Activated CD8-positive, alpha-beta memory T cell treated with anti-CD3 and anti-CD28 coated beads, Interleukin-2, amount 10 ng/mL, durations not matched to agents 7 days and 5 days (primary cell): ENCODE data around the gene DCTN3. TPM values are rescaled to one million over a fixed set of nuclear protein-coding genes. Genes with fewer than 3 reads are reported as not detected.

Source experiments
- ATAC-seq: fragments of 150-1000 bp; cut with Tn5 transposase; one replicate; pipeline ENCODE4 v1.10.0; 2021; ENCODE audit warnings: moderate library complexity
- CTCF ChIA-PET: fragments of 350-600 bp; sonication (Branson Sonifier 250); formaldehyde crosslinking; loops from one replicate; lab custom pipeline; 2021; ENCODE audit warnings: antibody characterized with exemption; lab: Charles Lee
- DNase-seq: peaks from one replicate; pipeline ENCODE4 v3.0.0-alpha.2; 2020
- H3K27ac Mint-ChIP-seq: one replicate; pipeline ENCODE4 v1.8.0; 2021; ENCODE audit warnings: mild to moderate bottlenecking, mixed read lengths
- H3K27me3 Mint-ChIP-seq: one replicate; pipeline ENCODE4 v1.8.0; 2021; ENCODE audit warnings: mixed read lengths
- H3K36me3 Mint-ChIP-seq: one replicate; pipeline ENCODE4 v1.8.0; 2021; ENCODE audit warnings: mild to moderate bottlenecking, mixed read lengths
- H3K4me1 Mint-ChIP-seq: one replicate; pipeline ENCODE4 v1.8.0; 2021; ENCODE audit warnings: mixed read lengths
- H3K4me3 Mint-ChIP-seq: one replicate; pipeline ENCODE4 v1.8.0; 2021; ENCODE audit warnings: mild to moderate bottlenecking, moderate library complexity, mixed read lengths
- H3K9me3 Mint-ChIP-seq: one replicate; pipeline ENCODE4 v1.8.0; 2022; ENCODE audit warnings: low read depth, mixed read lengths
- total RNA-seq, 2 experiments: library from RNA; stranded (reverse); gene quantifications; one replicate each; pipeline ENCODE4 v1.2.3, GENCODE V29; 2021

The DCTN3 gene
- total RNA-seq, 2 experiments from 2014 or later, result 106 to 120 TPM

DNA sequence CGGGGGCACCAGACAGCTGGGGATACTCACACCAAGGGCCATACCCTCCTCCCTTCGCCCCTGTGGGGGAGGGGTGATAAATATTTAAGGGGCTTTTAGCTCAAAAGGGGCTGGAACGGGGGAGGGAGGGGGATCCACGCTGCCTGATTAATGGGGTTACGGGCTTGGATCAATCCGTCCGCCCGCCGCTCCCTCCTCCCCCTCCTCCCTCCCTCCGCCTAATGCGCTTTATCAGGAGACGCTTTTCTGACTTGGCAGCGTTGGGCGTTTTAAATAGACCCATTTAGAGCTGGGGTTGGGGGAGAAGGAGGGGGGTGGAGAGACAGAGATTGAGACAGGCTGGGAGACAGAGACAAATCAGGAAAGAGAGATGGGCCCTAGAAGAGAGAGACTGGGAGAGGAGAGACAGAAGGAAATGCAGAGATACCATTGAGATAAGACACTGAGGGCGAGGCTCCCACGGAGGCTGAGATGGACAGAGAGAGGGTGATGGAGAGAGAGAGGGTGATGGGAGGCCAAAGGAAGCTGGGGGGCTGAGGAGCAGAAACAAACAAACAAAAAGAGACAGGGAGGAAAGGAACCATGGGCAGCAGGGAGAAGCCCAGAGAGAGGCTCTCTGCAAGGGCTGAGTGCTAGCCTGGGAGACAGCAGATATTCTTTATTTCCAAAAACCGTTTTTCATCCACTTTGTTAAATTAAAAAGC is 41.0 kb downstream of the DCTN3 start:
- CTCF ChIA-PET, result interaction anchor here (0.6 to 1.4 kb wide), 3 partner anchors 12 to 176 kb away, joined by 3 read pairs; no protein-coding TSS in a partner anchor
- no peak overlapping the region for H3K4me3 Mint-ChIP-seq
- DNase-seq, result no peak
- H3K27ac Mint-ChIP-seq, result no peak overlapping the region
- no peak for ATAC-seq
- no peaks in the 10 kb centered on the region for H3K4me1 Mint-ChIP-seq
- no peaks in the 10 kb centered on the region for H3K36me3 Mint-ChIP-seq
- H3K9me3 Mint-ChIP-seq, result no peaks in the 10 kb centered on the region
- peaks cover 71% of the 10 kb centered on the region for H3K27me3 Mint-ChIP-seq

DNA sequence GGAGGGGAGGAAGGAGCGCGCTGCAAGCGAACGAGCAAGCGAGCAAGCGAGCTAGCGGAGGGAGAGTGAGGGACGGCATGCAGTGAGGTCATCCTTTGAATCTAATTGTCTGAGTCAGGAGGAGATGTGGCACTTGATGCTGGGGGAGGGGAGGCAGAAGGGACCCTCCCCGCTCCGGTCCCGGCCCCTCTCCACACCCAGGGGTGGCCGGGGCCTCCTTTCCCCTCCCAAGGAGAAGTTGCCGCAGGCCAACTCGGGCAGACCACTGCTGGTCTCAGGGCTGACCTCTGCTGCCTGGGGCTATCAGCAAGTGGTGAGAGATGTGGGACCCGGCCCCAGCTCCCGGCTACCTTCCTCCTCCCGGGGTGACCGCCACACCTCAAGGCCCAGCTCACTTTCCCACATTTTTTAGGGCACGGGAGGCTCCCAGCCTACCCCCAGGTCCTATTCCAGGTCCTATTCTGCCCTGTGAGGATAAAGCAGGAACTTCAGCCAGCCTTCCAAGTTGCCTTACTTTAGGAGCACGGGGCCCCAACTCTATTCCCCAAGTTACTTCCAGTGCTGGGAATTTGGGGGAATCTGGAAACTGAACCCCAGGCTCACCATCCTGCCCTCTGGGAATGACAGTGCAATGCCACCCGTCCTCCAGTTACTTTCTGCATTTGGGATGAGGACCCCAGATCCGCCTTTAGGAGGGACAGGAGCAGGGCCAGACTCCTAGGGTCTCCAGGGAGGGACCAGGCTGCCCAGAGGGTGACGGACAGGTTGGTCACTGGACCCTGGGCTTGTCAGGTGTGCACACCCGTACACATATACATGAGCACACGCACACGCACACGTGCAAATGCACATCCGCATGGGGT is 41.8 kb downstream of the DCTN3 start:
- no peak overlapping the region for H3K4me3 Mint-ChIP-seq
- H3K4me1 Mint-ChIP-seq, result no peaks in the 10 kb centered on the region
- DNase-seq, result no peak
- H3K9me3 Mint-ChIP-seq, result no peaks in the 10 kb centered on the region
- ATAC-seq, result no peak
- no peaks in the 10 kb centered on the region for H3K36me3 Mint-ChIP-seq
- H3K27me3 Mint-ChIP-seq, result peaks cover 65% of the 10 kb centered on the region
- CTCF ChIA-PET, result interaction anchor here (0.6 to 1.4 kb wide), 3 partner anchors 13 to 175 kb away, joined by 3 to 4 read pairs (median 3); no protein-coding TSS in a partner anchor
- no peak overlapping the region for H3K27ac Mint-ChIP-seq

DNA sequence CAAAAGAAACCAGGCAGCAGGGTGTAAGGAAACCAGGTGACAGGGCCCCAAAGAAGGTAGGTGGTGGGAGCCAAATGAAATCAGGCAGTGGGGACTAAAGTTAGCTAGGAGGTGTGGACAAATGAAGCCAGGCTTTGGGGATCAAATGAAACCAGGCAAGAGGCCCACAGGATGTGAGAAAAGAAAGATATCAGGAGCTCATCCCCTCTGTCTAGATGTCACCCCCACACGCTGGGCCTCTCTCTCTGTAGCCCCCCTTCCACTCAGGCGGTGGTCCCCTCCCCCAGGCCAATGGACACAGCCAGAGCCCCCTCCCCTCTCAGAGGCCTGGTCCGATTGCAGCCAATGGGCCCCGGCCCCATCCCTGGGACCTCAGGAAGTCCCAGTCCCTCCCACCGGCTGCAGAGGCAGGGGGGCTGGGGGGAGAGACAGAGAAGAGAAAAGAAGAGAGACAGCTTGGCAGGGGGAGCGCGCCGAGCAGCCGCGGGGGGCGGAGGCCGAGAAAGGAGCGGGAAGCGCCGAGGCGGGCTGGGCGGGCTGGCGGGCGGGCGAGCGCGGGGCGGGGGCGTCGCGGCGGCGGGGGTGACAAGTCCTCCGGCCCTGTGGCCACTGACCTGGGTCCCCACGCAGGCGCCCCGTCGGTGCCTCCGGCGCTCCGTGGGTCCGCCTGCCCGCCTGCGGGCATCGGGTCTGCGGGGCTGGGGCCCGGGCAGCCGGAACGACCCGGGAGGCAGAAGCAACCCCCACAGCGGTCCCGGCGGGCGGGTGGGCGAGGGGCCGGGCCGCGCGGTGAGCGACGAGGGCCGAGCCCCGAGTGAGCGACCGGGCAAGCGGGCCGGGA is 42.7 kb downstream of the DCTN3 start:
- peaks cover 57% of the 10 kb centered on the region for H3K27me3 Mint-ChIP-seq
- no peak overlapping the region for H3K27ac Mint-ChIP-seq
- no peak overlapping the region for H3K4me3 Mint-ChIP-seq
- no peaks in the 10 kb centered on the region for H3K9me3 Mint-ChIP-seq
- H3K36me3 Mint-ChIP-seq, result no peaks in the 10 kb centered on the region
- CTCF ChIA-PET, result interaction anchor here (1.2 to 1.4 kb wide), 2 partner anchors 14 to 30 kb away, joined by 3 to 4 read pairs; no protein-coding TSS in a partner anchor
- no peak for DNase-seq
- H3K4me1 Mint-ChIP-seq, result no peaks in the 10 kb centered on the region
- no peak for ATAC-seq

GRCh38 chr9:34576597-34577399 is 43.5 kb downstream of the DCTN3 start:
- ATAC-seq (no peak), DNase-seq (no peak)
- H3K4me3 Mint-ChIP-seq, result no peak overlapping the region
- CTCF ChIA-PET, result interaction anchor here (1.2 kb wide), 2 partner anchors 15 to 29 kb away, joined by 3 to 4 read pairs; no protein-coding TSS in a partner anchor
- no peaks in the 10 kb centered on the region for H3K4me1 Mint-ChIP-seq
- H3K9me3 Mint-ChIP-seq, result no peaks in the 10 kb centered on the region
- H3K27me3 Mint-ChIP-seq, result peaks cover 53% of the 10 kb centered on the region
- no peaks in the 10 kb centered on the region for H3K36me3 Mint-ChIP-seq
- H3K27ac Mint-ChIP-seq, result no peak overlapping the region

DNA sequence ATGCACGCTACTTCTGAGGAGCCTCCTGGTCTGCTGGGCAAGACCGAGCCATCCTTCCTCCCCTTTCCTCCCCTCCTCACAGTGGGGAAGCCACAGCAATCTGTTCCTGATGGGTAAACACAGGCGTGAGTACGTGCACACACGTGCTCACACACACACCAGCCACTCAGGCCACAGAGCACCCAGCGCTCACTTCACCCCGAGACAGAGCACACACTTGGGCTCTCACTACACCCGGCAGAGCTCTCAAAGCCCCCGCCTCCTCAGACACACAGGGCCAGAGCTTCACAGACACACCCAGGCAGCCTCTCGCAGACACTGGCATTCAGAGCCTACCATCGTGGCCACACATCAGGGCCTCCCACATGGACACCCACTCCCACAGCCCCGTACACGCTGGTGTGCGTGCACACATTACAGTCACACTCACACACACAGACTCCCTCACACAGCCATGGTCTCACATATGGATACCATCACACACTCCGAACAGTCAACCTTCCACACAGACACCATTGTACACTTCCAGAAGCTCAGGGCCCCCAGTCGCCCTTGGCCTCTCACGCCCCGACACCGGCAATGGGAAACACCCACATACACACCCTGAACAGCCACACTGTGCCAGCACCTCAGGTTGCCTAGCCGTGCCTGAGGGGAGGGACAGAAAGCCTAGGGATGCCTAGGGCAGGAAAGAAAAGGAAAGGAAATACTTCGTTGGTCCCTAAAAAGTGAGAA is 44.3 kb downstream of the DCTN3 start:
- ATAC-seq, result no peak
- Mint-ChIP-seq H3K27me3 (peaks cover 46% of the 10 kb centered on the region), H3K9me3 (no peaks in the 10 kb centered on the region), H3K4me3 (no peak overlapping the region), H3K4me1 (no peaks in the 10 kb centered on the region), H3K27ac (no peak overlapping the region), H3K36me3 (no peaks in the 10 kb centered on the region)
- CTCF ChIA-PET, result interaction anchor here (1.2 kb wide), 1 partner anchor 16 kb away, joined by 3 read pairs; no protein-coding TSS in a partner anchor
- DNase-seq, result no peak

- ATAC-seq, result no peak
- no peak for DNase-seq
- no peaks in the 10 kb centered on the region for H3K36me3 Mint-ChIP-seq
- H3K27me3 Mint-ChIP-seq, result peaks cover 38% of the 10 kb centered on the region
- CTCF ChIA-PET, result interaction anchor here (1.1 to 2.2 kb wide), 3 partner anchors 16 to 29 kb away, joined by 3 to 5 read pairs (median 3); no protein-coding TSS in a partner anchor
- no peaks in the 10 kb centered on the region for H3K4me1 Mint-ChIP-seq
- no peak overlapping the region for H3K4me3 Mint-ChIP-seq
- H3K9me3 Mint-ChIP-seq, result no peaks in the 10 kb centered on the region
- no peak overlapping the region for H3K27ac Mint-ChIP-seq
Measured at GRCh38 chr9:34575241-34575640, 45.1 kb downstream of the DCTN3 start.

- H3K27ac Mint-ChIP-seq, result no peak overlapping the region
- no peaks in the 10 kb centered on the region for H3K36me3 Mint-ChIP-seq
- no peaks in the 10 kb centered on the region for H3K4me1 Mint-ChIP-seq
- peaks cover 36% of the 10 kb centered on the region for H3K27me3 Mint-ChIP-seq
- no peaks in the 10 kb centered on the region for H3K9me3 Mint-ChIP-seq
- CTCF ChIA-PET, result interaction anchor here (1.1 to 2.2 kb wide), 3 partner anchors 17 to 30 kb away, joined by 3 to 5 read pairs (median 3); no protein-coding TSS in a partner anchor
- DNase-seq (no peak), ATAC-seq (no peak)
- H3K4me3 Mint-ChIP-seq, result no peak overlapping the region
Measured at GRCh38 chr9:34574571-34574970, 45.7 kb downstream of the DCTN3 start.

DNA sequence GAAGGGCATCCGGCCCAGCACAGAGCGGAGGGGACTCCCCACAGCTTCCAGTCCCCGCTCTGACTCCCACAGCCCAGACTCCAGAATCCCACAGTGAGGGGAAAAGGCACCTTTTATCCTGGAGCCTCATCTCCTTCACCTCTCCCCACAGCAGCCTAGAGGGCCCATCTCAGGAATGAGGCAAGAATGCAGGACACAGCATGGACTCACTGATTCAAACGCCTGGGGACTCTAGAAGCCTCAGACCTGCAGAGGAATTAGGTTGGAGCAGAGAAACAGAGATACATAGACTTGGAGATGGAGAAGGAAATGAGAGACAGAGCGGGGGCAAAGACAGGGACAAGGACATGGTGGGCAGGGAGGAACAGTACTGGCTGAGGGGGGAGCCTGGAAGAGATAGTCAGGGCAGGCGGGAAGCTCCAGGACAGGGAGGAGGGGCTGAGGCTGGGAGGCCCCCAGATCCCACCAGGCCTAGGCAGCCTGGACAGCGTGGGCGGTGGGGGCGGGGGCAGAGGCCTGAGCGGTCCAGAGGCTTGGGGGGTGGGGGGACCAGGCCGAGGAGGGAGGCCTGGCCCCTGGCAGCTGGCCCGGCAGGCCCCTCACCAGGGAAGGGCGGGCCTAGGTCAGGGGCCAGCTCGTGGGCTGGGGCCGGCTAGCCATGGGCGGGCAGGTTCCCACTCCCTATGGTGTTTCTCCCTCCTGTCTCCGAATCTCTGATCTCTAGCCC is 46.5 kb downstream of the DCTN3 start:
- Mint-ChIP-seq H3K9me3 (no peaks in the 10 kb centered on the region), H3K4me3 (no peak overlapping the region), H3K27ac (no peak overlapping the region), H3K27me3 (peaks cover 30% of the 10 kb centered on the region), H3K36me3 (no peaks in the 10 kb centered on the region), H3K4me1 (no peaks in the 10 kb centered on the region)
- ATAC-seq (no peak), DNase-seq (no peak)
- CTCF ChIA-PET, result interaction anchor here (1.4 to 2.2 kb wide), 2 partner anchors 17 to 30 kb away, joined by 3 to 5 read pairs; no protein-coding TSS in a partner anchor

DNA sequence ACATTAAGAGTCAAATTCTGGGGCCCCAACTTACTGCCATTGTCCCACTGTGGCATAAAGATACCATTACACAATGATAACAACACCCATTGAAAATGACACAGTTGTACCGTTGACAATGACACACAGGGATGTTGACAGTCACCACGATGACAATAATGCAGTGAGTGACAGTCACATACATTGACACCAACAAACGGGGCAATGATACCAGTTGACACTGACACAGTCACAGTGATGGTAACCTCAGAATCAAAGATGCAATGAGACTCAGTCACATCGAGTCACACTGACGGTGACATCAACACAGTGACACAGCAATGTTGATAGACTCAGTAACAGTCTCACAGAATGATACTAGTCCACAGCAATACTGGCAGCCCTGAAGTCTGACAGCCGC is 47.7 kb downstream of the DCTN3 start:
- H3K4me3 Mint-ChIP-seq, result no peak overlapping the region
- H3K36me3 Mint-ChIP-seq, result no peaks in the 10 kb centered on the region
- no peaks in the 10 kb centered on the region for H3K4me1 Mint-ChIP-seq
- H3K9me3 Mint-ChIP-seq, result no peaks in the 10 kb centered on the region
- H3K27me3 Mint-ChIP-seq, result peaks cover 26% of the 10 kb centered on the region
- DNase-seq (no peak), ATAC-seq (no peak)
- H3K27ac Mint-ChIP-seq, result no peak overlapping the region
- CTCF ChIA-PET, result no interaction called here

- no peak overlapping the region for H3K27ac Mint-ChIP-seq
- peaks cover 26% of the 10 kb centered on the region for H3K27me3 Mint-ChIP-seq
- no peaks in the 10 kb centered on the region for H3K36me3 Mint-ChIP-seq
- DNase-seq (no peak), ATAC-seq (no peak)
- H3K4me3 Mint-ChIP-seq, result no peak overlapping the region
- H3K4me1 Mint-ChIP-seq, result no peaks in the 10 kb centered on the region
- H3K9me3 Mint-ChIP-seq, result no peaks in the 10 kb centered on the region
- CTCF ChIA-PET, result interaction anchor here (2.6 kb wide), 1 partner anchor 20 kb away, joined by 8 read pairs; no protein-coding TSS in a partner anchor
Measured at GRCh38 chr9:34572092-34572491, 48.2 kb downstream of the DCTN3 start.

DNA sequence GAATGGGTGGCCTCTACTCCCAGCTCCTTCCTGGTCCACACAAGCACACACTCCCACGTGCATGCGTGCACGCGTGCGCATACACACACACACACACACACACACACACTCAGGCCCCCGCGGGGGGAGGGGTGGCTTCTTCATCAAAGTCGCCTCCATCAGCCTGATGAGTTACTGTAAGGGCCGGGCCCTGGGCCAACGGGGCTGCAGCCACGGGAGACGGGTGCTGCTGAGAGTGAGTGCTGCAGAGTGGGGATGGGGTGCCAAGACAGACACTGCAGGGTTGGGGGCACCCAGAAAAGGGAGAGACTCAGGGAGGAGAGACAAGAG is 48.8 kb downstream of the DCTN3 start:
- Mint-ChIP-seq H3K4me1 (no peaks in the 10 kb centered on the region), H3K27ac (no peak overlapping the region), H3K4me3 (no peak overlapping the region), H3K27me3 (peaks cover 22% of the 10 kb centered on the region), H3K9me3 (no peaks in the 10 kb centered on the region), H3K36me3 (no peaks in the 10 kb centered on the region)
- ATAC-seq (no peak), DNase-seq (no peak)
- CTCF ChIA-PET, result interaction anchor here (2.6 kb wide), 1 partner anchor 20 kb away, joined by 8 read pairs; no protein-coding TSS in a partner anchor
